ENCODE data around the gene IPO8.
"Not testable (repeated sequence)": the region's sequence is repeated elsewhere in the genome, so short reads cannot be mapped to it uniquely, and the experiment has no call there.

The IPO8 gene

DNA sequence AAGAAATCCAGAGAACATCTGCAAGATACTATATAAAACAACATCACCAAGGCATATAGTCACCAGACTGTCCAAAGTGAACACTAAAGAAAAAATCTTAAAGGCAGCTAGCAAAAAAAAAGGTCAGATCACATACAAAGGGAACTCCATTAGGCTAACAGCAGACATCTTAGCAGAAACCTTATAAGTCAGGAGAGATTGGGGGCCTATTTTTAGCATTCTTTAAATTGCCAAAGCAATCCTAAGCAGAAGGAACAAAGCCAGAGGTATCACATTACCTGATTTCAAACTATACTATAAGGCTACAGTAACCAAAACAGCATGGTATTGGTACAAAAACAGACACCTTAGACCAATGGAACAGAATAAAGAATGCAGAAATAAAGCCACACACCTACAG is 92.5 kb downstream of the IPO8 start:
- DNase-seq, result no peak

DNA sequence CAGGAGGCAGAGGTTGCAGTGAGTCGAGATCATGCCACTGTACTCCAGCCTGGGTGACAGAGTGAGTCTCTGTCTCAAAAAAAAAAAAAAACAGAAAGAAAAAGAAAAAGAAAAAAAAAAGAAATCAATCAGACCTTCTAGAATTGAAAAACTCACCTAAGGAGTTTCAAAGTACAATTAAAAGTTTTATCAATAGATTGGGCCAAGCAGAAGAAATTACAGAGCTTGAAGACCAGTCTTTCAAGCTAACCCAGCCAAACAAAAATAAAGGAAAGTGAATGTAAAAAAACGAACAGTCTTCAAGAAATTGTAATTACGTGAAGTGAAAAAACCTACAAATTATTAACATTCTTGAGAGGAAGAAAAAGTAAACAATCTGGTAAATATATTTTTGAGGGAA is 93.0 kb downstream of the IPO8 start:
- no peak for DNase-seq

DNA sequence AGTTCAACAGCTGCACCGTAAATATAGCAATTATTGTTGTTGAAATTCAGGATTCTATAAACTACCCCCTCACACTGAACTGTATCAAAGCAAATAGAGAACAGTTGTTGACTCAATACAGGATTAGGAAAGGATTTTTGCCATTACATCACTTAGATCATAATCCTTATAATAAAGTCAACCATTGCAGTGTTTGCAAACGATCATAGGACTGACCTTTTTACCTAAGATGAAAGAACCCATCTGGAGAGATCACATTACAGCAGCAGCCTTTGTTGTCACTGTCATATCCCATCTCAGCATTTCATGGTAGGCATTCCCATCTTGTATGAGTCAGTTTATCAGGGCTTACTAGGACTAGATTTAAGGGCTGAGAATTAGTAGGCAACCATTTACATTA is 96.1 kb downstream of the IPO8 start:
- no peak for DNase-seq

DNA sequence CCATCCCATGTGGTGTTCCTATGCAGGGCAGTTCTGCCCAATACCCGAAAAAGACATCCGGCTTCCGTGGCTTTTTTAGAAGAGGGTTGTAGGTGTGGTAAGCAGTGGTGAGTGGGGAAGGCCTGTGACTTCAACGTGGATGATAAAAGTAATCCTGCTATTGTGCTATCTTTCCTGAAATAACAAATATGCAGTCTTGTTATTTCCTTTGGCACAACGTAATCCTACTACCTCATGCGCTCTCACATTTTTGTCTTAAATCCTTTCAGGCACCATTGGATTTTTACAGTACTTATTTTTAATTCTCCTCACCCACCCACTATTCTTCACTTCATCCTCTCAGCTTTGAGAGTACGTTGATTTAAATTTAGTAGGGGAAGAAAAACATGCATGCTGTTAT is 96.8 kb downstream of the IPO8 start:
- DNase-seq, result no peak

DNA sequence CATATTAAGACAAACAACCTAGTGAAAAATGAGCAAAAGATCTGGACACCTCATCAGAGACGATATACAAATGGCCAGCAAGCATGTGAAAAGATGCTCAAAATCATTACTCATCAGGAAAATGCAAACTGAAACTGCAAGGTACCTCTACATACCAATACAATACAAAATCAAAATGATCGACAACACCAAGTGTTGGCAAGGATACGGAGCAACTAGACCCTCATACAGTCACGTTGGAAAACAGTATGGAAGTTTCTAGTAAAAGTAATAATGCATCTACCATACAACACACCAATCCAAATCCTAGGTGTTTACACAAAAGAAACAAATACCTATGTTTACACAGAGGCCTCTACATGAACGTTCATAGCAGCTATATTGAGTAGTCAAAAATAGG is 99.9 kb downstream of the IPO8 start:
- no peak for DNase-seq

DNA sequence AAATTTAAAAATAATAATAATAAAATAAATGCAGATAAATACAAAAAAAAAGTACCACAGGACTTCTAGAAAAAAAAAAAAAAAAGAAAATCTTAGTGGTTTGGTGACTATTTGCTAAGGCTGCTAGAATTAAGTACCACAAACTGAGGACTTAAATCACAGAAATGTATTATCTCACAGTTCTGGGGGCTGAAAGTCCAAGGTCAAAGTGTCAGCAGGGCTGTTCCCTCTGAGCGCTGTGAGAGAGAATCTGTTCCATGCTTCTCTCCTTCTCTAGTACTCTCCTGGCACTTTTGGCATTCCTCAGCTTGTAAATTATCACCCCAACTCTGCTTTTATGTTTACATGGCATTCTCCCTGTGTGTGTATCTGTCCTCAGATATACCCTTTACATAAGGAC is 101.2 kb downstream of the IPO8 start:
- no peak for DNase-seq

DNA sequence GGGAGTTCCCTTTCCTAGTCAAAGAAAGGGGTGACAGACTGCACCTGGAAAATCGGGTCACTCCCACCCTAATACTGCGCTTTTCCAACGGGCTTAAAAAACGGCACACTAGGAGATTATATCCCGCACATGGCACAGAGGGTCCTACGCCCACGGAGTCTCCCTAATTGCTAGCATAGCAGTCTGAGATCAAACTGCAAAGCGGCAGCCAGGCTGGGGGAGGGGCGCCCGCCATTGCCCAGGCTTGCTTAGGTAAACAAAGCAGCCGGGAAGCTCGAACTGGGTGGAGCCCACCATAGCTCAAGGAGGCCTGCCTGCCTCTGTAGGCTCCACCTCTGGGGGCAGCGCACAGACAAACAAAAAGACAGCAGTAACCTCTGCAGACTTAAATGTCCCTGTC is 107.1 kb downstream of the IPO8 start:
- DNase-seq, result not testable (repeated sequence)

DNA sequence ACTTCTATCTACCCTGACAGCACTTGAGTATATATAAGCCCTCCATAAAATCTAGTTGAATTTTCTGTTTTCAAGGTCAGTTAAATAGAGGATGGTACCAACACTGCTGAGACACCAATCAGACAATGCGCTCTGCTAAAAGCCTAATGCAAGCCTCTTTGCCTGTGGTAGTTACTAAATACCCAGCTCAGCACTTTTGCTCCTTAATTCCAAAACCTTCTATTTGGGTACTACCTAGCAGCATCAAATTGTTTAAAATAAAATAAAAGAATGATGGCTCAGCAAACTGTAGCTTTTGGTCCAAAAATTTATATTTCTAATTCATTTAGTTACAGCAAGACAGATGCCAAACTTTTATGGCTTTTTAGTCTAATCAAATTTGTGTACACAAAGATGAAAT is 107.9 kb downstream of the IPO8 start:
- DNase-seq, result no peak

DNA sequence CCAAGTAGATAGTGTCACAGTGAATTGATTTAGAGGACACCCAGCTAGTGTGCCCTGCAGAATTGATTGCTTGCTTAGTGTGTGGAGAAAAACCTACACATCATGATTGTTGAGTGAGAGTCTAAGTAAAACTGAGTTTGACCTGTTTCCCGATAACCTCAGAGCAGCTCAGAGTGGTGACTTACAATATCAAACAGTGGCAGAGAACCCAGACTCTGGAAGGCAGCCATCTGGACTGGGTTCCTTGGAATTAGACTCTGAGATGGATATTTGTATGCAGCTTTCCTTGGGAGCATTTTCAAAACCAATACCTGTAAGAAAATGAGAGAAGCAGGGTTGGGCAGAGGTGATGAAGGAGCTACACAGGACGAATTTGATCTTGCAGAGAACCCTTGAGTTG is 109.8 kb downstream of the IPO8 start:
- DNase-seq, result no peak

DNA sequence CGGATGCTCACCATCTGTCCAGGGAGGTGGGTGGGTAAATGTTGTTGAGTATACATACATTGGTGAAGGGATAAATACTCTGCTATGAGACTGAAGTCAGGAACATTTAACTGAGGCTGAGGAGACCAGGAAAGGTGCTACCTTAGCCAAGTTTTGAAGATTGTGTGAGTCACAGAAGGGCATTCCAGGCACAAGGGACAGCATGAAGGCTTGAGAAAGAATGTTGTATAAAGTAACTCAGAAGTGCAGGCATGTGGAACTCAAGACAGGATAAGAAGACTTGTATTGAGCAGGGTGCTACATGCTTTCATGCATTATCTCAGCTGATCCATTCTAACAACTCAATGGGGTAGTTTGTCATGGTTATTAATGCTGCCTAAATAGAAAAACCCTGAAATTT is 112.7 kb downstream of the IPO8 start:
- no peak for DNase-seq

DNA sequence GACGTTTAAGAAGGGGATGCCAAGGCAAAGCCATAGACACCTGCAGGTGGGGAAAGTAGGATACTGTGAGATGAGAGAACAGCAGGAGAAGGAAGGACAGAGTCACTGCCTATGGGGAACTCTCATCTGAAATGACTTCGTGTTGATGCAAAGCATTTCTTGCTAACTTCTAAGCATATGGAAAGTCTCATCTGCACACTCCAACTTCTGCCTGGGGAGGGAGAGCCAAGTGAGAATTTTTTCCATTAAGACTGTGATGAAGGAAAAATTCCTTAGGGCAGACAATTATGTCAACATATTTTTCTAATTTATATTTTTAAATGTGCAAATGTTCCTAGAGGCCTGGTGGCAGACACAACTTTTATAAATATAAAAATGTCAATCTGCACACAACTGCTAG is 115.3 kb downstream of the IPO8 start:
- no peak for DNase-seq

All from CD4-positive, alpha-beta T cell treated with Interleukin-17A for 1 hour (primary cell).